ENCODE data around the gene BID. TPM values are rescaled to one million over a fixed set of nuclear protein-coding genes. Genes with fewer than 3 reads are reported as not detected.

BID gene
- polyA plus RNA-seq = 22.2 TPM
- long read RNA-seq, donor 1, transcript BID-215 (6 exons, 2,199 nt) = major isoform, 7 of 13 reads
- long read RNA-seq, donor 1, partial matches to known transcripts = 0 of 13 reads
- long read RNA-seq, donor 1, other reads (novel, unspliced or antisense) = 0 of 13 reads
- long read RNA-seq, donor 2, transcript BID-215 (6 exons, 2,199 nt) = major isoform, 11 of 15 reads
- long read RNA-seq, donor 2, partial matches to known transcripts = 0 of 15 reads
- long read RNA-seq, donor 2, other reads (novel, unspliced or antisense) = 0 of 15 reads
- long read RNA-seq, donor 3, transcript BID-215 (6 exons, 2,199 nt) = major isoform, 19 of 33 reads
- long read RNA-seq, donor 3, partial matches to known transcripts = 9 of 33 reads
- long read RNA-seq, donor 3, other reads (novel, unspliced or antisense) = 0 of 33 reads
- long read RNA-seq, donor 4, partial matches to known transcripts = 0 of 2 reads
- long read RNA-seq, donor 4, other reads (novel, unspliced or antisense) = 0 of 2 reads
- long read RNA-seq, donor 5, transcript BID-215 (6 exons, 2,199 nt) = major isoform, 7 of 14 reads
- long read RNA-seq, donor 5, partial matches to known transcripts = 5 of 14 reads
- long read RNA-seq, donor 5, other reads (novel, unspliced or antisense) = 0 of 14 reads
- long read RNA-seq, donor 6, transcript BID-215 (6 exons, 2,199 nt) = major isoform, 19 of 24 reads
- long read RNA-seq, donor 6, partial matches to known transcripts = 0 of 24 reads
- long read RNA-seq, donor 6, other reads (novel, unspliced or antisense) = 0 of 24 reads
- long read RNA-seq, donor 7, partial matches to known transcripts = 0 of 5 reads
- long read RNA-seq, donor 7, other reads (novel, unspliced or antisense) = 0 of 5 reads
- long read RNA-seq, donor 8, transcript BID-215 (6 exons, 2,199 nt) = major isoform, 19 of 21 reads
- long read RNA-seq, donor 8, partial matches to known transcripts = 0 of 21 reads
- long read RNA-seq, donor 8, other reads (novel, unspliced or antisense) = 0 of 21 reads
- long read RNA-seq, donor 9, transcript BID-215 (6 exons, 2,199 nt) = major isoform, 14 of 15 reads
- long read RNA-seq, donor 9, partial matches to known transcripts = 0 of 15 reads
- long read RNA-seq, donor 9, other reads (novel, unspliced or antisense) = 0 of 15 reads
- long read RNA-seq, donor 10, transcript BID-215 (6 exons, 2,199 nt) = major isoform, 13 of 16 reads
- long read RNA-seq, donor 10, partial matches to known transcripts = 0 of 16 reads
- long read RNA-seq, donor 10, other reads (novel, unspliced or antisense) = 0 of 16 reads
- long read RNA-seq, donor 11, transcript BID-215 (6 exons, 2,199 nt) = major isoform, 10 of 13 reads
- long read RNA-seq, donor 11, partial matches to known transcripts = 0 of 13 reads
- long read RNA-seq, donor 11, other reads (novel, unspliced or antisense) = 0 of 13 reads

- peaks cover 9% of the 10 kb centered on the region for H3K4me1 ChIP-seq (ENCODE audit: control insufficient read depth, insufficient read depth, low read length)
- WGBS (ENCODE audit: insufficient coverage, low lambda C conversion rate) = no CpG with 5 or more reads among the region's 64 CpGs
- DNase-seq = peak in 1 of 2 donors; percentile 63
- H3K9me3 ChIP-seq (ENCODE audit: control insufficient read depth, low read depth, low read length) = no peaks in the 10 kb centered on the region
- no peaks in the 10 kb centered on the region for H3K27me3 ChIP-seq (ENCODE audit: control insufficient read depth, insufficient read depth, low read length)
- H3K27ac ChIP-seq (ENCODE audit: low read length) = no peak within 1 kb of the TSS
- no peaks in the 10 kb centered on the region for H3K36me3 ChIP-seq (ENCODE audit: control insufficient read depth, insufficient read depth, low read length)
- H3K4me3 ChIP-seq (ENCODE audit: low read length) = peak within 1 kb of the TSS; percentile 54
These were observed at the start of gene BID for GRCh38 chr22:17774206-17774925. Gene BID (minus strand): TSS chr22:17774469. CDS start chr22:17750116, 24,353 bp downstream.

GRCh38 chr22:17823964-17824363 lies 49.7 kb upstream of the BID start:
- no peak for DNase-seq
- Histone ChIP-seq H3K9me3 (ENCODE audit: control insufficient read depth, low read depth, low read length) (no peaks in the 10 kb centered on the region), H3K36me3 (ENCODE audit: control insufficient read depth, insufficient read depth, low read length) (peaks cover 68% of the 10 kb centered on the region), H3K27ac (ENCODE audit: low read length) (no peak overlapping the region), H3K4me1 (ENCODE audit: control insufficient read depth, insufficient read depth, low read length) (no peaks in the 10 kb centered on the region), H3K27me3 (ENCODE audit: control insufficient read depth, insufficient read depth, low read length) (no peaks in the 10 kb centered on the region), H3K4me3 (ENCODE audit: low read length) (no peak overlapping the region)
- WGBS (ENCODE audit: insufficient coverage, low lambda C conversion rate) = no CpG with 5 or more reads among the region's 15 CpGs

- no peak for DNase-seq
- Histone ChIP-seq H3K27ac (ENCODE audit: low read length) (no peak overlapping the region), H3K9me3 (ENCODE audit: control insufficient read depth, low read depth, low read length) (no peaks in the 10 kb centered on the region), H3K36me3 (ENCODE audit: control insufficient read depth, insufficient read depth, low read length) (peaks cover 70% of the 10 kb centered on the region), H3K4me3 (ENCODE audit: low read length) (no peak overlapping the region), H3K27me3 (ENCODE audit: control insufficient read depth, insufficient read depth, low read length) (no peaks in the 10 kb centered on the region), H3K4me1 (ENCODE audit: control insufficient read depth, insufficient read depth, low read length) (no peaks in the 10 kb centered on the region)
- WGBS (ENCODE audit: insufficient coverage, low lambda C conversion rate) = 67% methylated on average over 1 of the region's 4 CpGs
These were observed 49.0 kb upstream of the BID start for GRCh38 chr22:17823226-17823625.

- H3K27me3 ChIP-seq (ENCODE audit: control insufficient read depth, insufficient read depth, low read length) = no peaks in the 10 kb centered on the region
- no peaks in the 10 kb centered on the region for H3K4me1 ChIP-seq (ENCODE audit: control insufficient read depth, insufficient read depth, low read length)
- H3K4me3 ChIP-seq (ENCODE audit: low read length) = no peak overlapping the region
- H3K9me3 ChIP-seq (ENCODE audit: control insufficient read depth, low read depth, low read length) = no peaks in the 10 kb centered on the region
- no peak for DNase-seq
- WGBS (ENCODE audit: insufficient coverage, low lambda C conversion rate) = no CpG with 5 or more reads among the region's 13 CpGs
- H3K27ac ChIP-seq (ENCODE audit: low read length) = no peak overlapping the region
- H3K36me3 ChIP-seq (ENCODE audit: control insufficient read depth, insufficient read depth, low read length) = peaks cover 68% of the 10 kb centered on the region
These were observed 47.8 kb upstream of the BID start for GRCh38 chr22:17822087-17822486.

- no CpG with 5 or more reads among the region's 3 CpGs for whole genome bisulfite sequencing (ENCODE audit: insufficient coverage, low lambda C conversion rate)
These were observed 46.7 kb upstream of the BID start for GRCh38 chr22:17820879-17821439.

GRCh38 chr22:17818649-17819048 lies 44.4 kb upstream of the BID start:
- DNase-seq = no peak
- no peak overlapping the region for H3K4me3 ChIP-seq (ENCODE audit: low read length)
- peaks cover 71% of the 10 kb centered on the region for H3K36me3 ChIP-seq (ENCODE audit: control insufficient read depth, insufficient read depth, low read length)
- no peaks in the 10 kb centered on the region for H3K27me3 ChIP-seq (ENCODE audit: control insufficient read depth, insufficient read depth, low read length)
- H3K27ac ChIP-seq (ENCODE audit: low read length) = no peak overlapping the region
- no CpG with 5 or more reads among the region's 14 CpGs for WGBS (ENCODE audit: insufficient coverage, low lambda C conversion rate)
- H3K9me3 ChIP-seq (ENCODE audit: control insufficient read depth, low read depth, low read length) = no peaks in the 10 kb centered on the region
- no peaks in the 10 kb centered on the region for H3K4me1 ChIP-seq (ENCODE audit: control insufficient read depth, insufficient read depth, low read length)

More at GRCh38 chr22:17820879-17821439, 46.7 kb upstream of the BID start:
- Histone ChIP-seq H3K4me3 (ENCODE audit: low read length) (no peak overlapping the region), H3K4me1 (ENCODE audit: control insufficient read depth, insufficient read depth, low read length) (no peaks in the 10 kb centered on the region), H3K9me3 (ENCODE audit: control insufficient read depth, low read depth, low read length) (no peaks in the 10 kb centered on the region), H3K27me3 (ENCODE audit: control insufficient read depth, insufficient read depth, low read length) (no peaks in the 10 kb centered on the region), H3K36me3 (ENCODE audit: control insufficient read depth, insufficient read depth, low read length) (peaks cover 69% of the 10 kb centered on the region), H3K27ac (ENCODE audit: low read length) (no peak overlapping the region)
- no peak for DNase-seq

GRCh38 chr22:17818180-17818579 lies 43.9 kb upstream of the BID start:
- H3K27ac ChIP-seq (ENCODE audit: low read length) = no peak overlapping the region
- no peaks in the 10 kb centered on the region for H3K9me3 ChIP-seq (ENCODE audit: control insufficient read depth, low read depth, low read length)
- H3K36me3 ChIP-seq (ENCODE audit: control insufficient read depth, insufficient read depth, low read length) = peaks cover 74% of the 10 kb centered on the region
- no peaks in the 10 kb centered on the region for H3K27me3 ChIP-seq (ENCODE audit: control insufficient read depth, insufficient read depth, low read length)
- no CpG with 5 or more reads among the region's 25 CpGs for WGBS (ENCODE audit: insufficient coverage, low lambda C conversion rate)
- no peaks in the 10 kb centered on the region for H3K4me1 ChIP-seq (ENCODE audit: control insufficient read depth, insufficient read depth, low read length)
- no peak overlapping the region for H3K4me3 ChIP-seq (ENCODE audit: low read length)
- no peak for DNase-seq

GRCh38 chr22:17817511-17818065 lies 43.3 kb upstream of the BID start:
- Histone ChIP-seq H3K4me1 (ENCODE audit: control insufficient read depth, insufficient read depth, low read length) (no peaks in the 10 kb centered on the region), H3K27me3 (ENCODE audit: control insufficient read depth, insufficient read depth, low read length) (no peaks in the 10 kb centered on the region), H3K4me3 (ENCODE audit: low read length) (no peak overlapping the region), H3K27ac (ENCODE audit: low read length) (no peak overlapping the region), H3K9me3 (ENCODE audit: control insufficient read depth, low read depth, low read length) (no peaks in the 10 kb centered on the region), H3K36me3 (ENCODE audit: control insufficient read depth, insufficient read depth, low read length) (peaks cover 74% of the 10 kb centered on the region)
- no peak for DNase-seq
- WGBS (ENCODE audit: insufficient coverage, low lambda C conversion rate) = no CpG with 5 or more reads among the region's 33 CpGs

- no CpG with 5 or more reads among the region's 21 CpGs for WGBS (ENCODE audit: insufficient coverage, low lambda C conversion rate)
- Histone ChIP-seq H3K4me3 (ENCODE audit: low read length) (no peak overlapping the region), H3K27me3 (ENCODE audit: control insufficient read depth, insufficient read depth, low read length) (no peaks in the 10 kb centered on the region), H3K36me3 (ENCODE audit: control insufficient read depth, insufficient read depth, low read length) (peaks cover 73% of the 10 kb centered on the region), H3K4me1 (ENCODE audit: control insufficient read depth, insufficient read depth, low read length) (no peaks in the 10 kb centered on the region), H3K27ac (ENCODE audit: low read length) (no peak overlapping the region), H3K9me3 (ENCODE audit: control insufficient read depth, low read depth, low read length) (no peaks in the 10 kb centered on the region)
- DNase-seq = no peak
These were observed 42.8 kb upstream of the BID start for GRCh38 chr22:17817079-17817478.

All from large intestine (tissue), 12 donors.